ENCODE results near the gene RGS4. TPM values are rescaled to one million over a fixed set of nuclear protein-coding genes. Genes with fewer than 3 reads are reported as not detected.
A peak's percentile ranks its signal among the peaks of the same experiment; 100 is the strongest.

Gene RGS4
- total RNA-seq, 4 donors from 2014 or later = 12.0 to 121 (median 66.8) TPM

DNA sequence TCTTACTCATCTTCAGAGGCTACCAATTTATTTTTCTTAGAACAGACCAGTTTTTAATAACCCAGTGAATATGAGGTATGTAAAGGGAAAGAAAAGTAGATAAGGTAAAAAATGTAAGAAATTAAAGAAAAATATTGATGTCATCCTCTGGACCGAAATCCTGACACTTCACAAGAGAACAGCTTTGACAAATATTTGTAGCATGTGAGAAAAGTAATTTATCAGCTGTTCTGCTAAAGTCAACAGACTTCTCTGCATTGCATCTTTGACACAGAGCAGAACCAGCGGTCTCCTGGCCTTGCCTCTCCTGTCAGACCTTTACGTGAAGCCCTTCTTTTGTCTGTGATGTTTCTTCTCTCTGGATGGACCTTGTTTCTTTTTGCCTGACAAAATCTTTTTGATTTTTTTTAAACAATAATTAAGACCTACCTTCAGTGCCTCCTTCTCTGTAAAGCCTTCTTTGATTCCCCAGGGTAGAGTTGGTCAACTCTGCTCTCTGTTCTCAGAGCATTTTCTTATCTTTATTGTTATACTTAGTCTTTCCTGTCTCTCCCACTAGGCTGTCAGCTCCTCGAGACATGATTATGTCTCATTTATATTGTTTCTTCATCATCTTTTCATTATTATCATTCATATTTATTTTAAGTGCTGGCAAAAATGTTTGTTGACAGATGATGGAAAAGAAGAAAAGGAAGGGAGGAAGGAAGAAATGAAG lies 35.4 kb downstream of the RGS4 start:
- Histone ChIP-seq H3K36me3 (no peaks in the 10 kb centered on the region), H3K4me1 (peaks cover 0 to 33% (median 7%) of the 10 kb centered on the region in 3 donors), H3K27ac (peak overlapping the region; percentile 0 to 73 (median 52)), H3K4me3 (no peak overlapping the region), H3K27me3 (no peaks in the 10 kb centered on the region), H3K9me3 (no peaks in the 10 kb centered on the region)
- no peak for ATAC-seq
- TF ChIP-seq, protein P1, sequence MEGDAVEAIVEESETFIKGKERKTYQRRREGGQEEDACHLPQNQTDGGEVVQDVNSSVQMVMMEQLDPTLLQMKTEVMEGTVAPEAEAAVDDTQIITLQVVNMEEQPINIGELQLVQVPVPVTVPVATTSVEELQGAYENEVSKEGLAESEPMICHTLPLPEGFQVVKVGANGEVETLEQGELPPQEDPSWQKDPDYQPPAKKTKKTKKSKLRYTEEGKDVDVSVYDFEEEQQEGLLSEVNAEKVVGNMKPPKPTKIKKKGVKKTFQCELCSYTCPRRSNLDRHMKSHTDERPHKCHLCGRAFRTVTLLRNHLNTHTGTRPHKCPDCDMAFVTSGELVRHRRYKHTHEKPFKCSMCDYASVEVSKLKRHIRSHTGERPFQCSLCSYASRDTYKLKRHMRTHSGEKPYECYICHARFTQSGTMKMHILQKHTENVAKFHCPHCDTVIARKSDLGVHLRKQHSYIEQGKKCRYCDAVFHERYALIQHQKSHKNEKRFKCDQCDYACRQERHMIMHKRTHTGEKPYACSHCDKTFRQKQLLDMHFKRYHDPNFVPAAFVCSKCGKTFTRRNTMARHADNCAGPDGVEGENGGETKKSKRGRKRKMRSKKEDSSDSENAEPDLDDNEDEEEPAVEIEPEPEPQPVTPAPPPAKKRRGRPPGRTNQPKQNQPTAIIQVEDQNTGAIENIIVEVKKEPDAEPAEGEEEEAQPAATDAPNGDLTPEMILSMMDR (IDR thresholded peaks at IDR 0.05) = no peak
- no peak for TF ChIP-seq POLR2AphosphoS5 (IDR thresholded peaks at IDR 0.05)
- no peak for TF ChIP-seq POLR2A (IDR thresholded peaks at IDR 0.05)
- no peak for TF ChIP-seq EP300 (IDR thresholded peaks at IDR 0.05)
- 10 to 28% methylated on average over 3 to 4 of the region's 4 CpGs for WGBS, 2 donors (ENCODE audit: low coverage in 1 of 2)

DNA sequence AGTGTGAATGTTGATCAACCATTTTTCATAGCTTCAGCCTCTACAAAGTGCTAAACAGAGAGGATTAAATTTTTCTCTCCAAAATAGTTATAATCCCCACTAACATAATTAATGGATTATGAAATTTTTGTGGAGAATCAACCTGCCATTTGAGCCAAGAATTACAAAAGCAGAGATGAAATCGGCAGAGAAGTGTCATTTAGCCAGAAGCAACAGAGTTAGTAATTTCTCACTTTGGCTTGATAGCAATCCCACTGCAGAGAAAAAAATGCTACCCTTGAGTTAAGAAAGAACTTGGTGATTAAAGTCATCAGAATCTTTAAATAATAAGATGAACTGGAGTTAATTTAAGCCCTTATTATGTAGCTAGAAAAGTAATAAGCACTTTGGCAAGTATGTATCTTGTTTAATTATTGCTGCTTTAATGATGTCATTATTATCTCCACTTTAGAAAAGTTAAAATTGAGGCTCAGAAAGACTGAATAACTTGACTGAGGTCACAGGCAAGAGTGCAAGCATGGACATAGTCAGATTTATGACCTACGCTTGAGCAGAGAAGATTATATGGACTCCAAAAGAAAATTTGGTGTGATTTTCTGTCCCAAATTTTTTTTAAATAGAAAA lies 37.3 kb downstream of the RGS4 start:
- TF ChIP-seq, protein P1 (IDR thresholded peaks at IDR 0.05) = no peak
- TF ChIP-seq EP300 (IDR thresholded peaks at IDR 0.05) = no peak
- no peak for TF ChIP-seq POLR2A (IDR thresholded peaks at IDR 0.05)
- no peak for TF ChIP-seq POLR2AphosphoS5 (IDR thresholded peaks at IDR 0.05)
- Histone ChIP-seq H3K27me3 (no peaks in the 10 kb centered on the region), H3K4me1 (peaks cover 0 to 33% (median 7%) of the 10 kb centered on the region in 3 donors), H3K36me3 (no peaks in the 10 kb centered on the region), H3K9me3 (no peaks in the 10 kb centered on the region), H3K27ac (peak overlapping the region in 3 of 4 donors; percentile 10 to 73 (median 49)), H3K4me3 (no peak overlapping the region)
- WGBS, 2 donors (ENCODE audit: low coverage in 1 of 2) = 14 to 39% methylated on average over 2 of the region's 2 CpGs
- ATAC-seq = peak; percentile 36

DNA sequence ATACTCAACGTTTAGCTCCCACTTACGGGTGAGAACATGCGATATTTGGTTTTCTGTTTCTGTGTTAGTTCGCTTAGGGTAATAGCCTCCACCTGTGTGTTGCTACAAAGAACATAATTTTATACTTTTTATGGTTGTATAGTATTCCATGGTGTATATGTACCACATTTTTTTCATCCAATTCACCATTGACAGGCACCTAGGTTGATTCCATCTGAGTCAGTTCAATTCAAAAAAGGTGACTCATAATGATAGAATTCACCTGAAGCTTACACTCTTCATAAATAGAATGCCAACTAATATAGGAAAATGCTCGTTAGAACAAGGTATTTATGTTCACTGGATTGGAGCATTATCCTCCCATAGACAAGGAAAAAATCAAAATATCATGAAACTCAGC lies 38.5 kb downstream of the RGS4 start:
- Histone ChIP-seq H3K4me1 (peaks cover 0 to 33% (median 7%) of the 10 kb centered on the region in 3 donors), H3K36me3 (no peaks in the 10 kb centered on the region), H3K4me3 (no peak overlapping the region), H3K9me3 (no peaks in the 10 kb centered on the region), H3K27ac (no peak overlapping the region), H3K27me3 (no peaks in the 10 kb centered on the region)
- ATAC-seq = no peak
- WGBS, 2 donors (ENCODE audit: low coverage in 1 of 2) = 85 to 86% methylated on average over 5 of the region's 5 CpGs
- no peak for TF ChIP-seq EP300 (IDR thresholded peaks at IDR 0.05)
- TF ChIP-seq POLR2A (IDR thresholded peaks at IDR 0.05) = no peak
- TF ChIP-seq, protein P1 (IDR thresholded peaks at IDR 0.05) = no peak
- TF ChIP-seq POLR2AphosphoS5 (IDR thresholded peaks at IDR 0.05) = no peak

DNA sequence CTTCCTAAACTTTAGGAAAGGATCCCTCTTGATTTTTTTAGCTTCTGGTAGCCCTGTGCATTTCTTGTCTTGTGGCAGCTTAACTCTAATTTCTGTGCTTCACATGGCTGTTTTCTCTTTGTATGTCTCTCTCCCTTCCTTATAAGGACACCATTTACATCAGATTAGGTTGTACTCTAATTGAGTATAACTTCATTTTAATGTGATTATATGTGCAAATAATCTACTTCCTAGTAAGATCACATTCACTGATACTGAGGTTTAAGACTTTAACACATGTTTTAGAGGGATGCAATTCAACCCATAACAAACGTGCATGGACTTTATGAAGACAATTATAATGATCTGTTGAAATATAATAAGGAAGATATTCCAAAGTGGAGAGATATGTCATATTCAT lies 46.7 kb downstream of the RGS4 start:
- ATAC-seq = no peak
- Histone ChIP-seq H3K4me1 (no peaks in the 10 kb centered on the region), H3K27me3 (no peaks in the 10 kb centered on the region), H3K9me3 (no peaks in the 10 kb centered on the region), H3K36me3 (no peaks in the 10 kb centered on the region), H3K4me3 (no peak overlapping the region), H3K27ac (no peak overlapping the region)
- WGBS, 2 donors (ENCODE audit: low coverage in 1 of 2) = 83 to 100% methylated on average over 1 of the region's 1 CpG
- TF ChIP-seq EP300 (IDR thresholded peaks at IDR 0.05) = no peak
- TF ChIP-seq POLR2A (IDR thresholded peaks at IDR 0.05) = no peak
- TF ChIP-seq POLR2AphosphoS5 (IDR thresholded peaks at IDR 0.05) = no peak
- TF ChIP-seq, protein P1 (IDR thresholded peaks at IDR 0.05) = no peak

DNA sequence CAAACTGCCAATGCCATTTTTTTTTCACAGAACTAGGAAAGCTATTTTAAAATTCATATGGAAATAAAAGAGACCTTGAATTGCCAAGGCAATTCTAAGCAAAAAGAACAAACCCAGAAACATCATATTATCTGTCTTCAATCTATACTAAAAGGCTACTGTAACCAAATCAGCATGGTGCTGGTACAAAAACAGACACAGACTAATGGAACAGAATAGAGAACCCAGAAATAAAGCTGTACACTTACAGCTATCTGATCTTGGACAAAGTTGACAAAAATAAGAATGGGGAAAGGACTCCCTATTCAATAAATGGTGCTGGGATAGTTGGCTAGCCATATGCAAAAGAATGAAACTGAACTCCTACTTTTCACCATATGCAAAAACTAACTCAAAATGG lies 50.5 kb downstream of the RGS4 start:
- Histone ChIP-seq H3K27me3 (no peaks in the 10 kb centered on the region), H3K4me1 (peaks cover 0 to 9% (median 0%) of the 10 kb centered on the region in 3 donors), H3K36me3 (no peaks in the 10 kb centered on the region), H3K9me3 (no peaks in the 10 kb centered on the region), H3K4me3 (no peak overlapping the region), H3K27ac (no peak overlapping the region)
- ATAC-seq = no peak
- TF ChIP-seq EP300 (IDR thresholded peaks at IDR 0.05) = no peak
- TF ChIP-seq POLR2A (IDR thresholded peaks at IDR 0.05) = no peak
- TF ChIP-seq, protein P1 (IDR thresholded peaks at IDR 0.05) = no peak
- no peak for TF ChIP-seq POLR2AphosphoS5 (IDR thresholded peaks at IDR 0.05)

All from gastroesophageal sphincter (tissue), 4 donors.